Bronchial epithelial cell (primary cell): Measurements from ENCODE around the gene LZTFL1. TPM values are rescaled to one million over a fixed set of nuclear protein-coding genes. Genes with fewer than 3 reads are reported as not detected.
A peak's percentile ranks its signal among the peaks of the same experiment; 100 is the strongest.

Experiments
- DNase-seq: peaks from one replicate; pipeline ENCODE4 v3.0.0-alpha.2; 2010; ENCODE audit warnings: low read depth
- FAIRE-seq: peaks from 2 replicates; lab custom pipeline; 2011; peaks lifted over from hg19 to GRCh38; lab: Jason Lieb, UNC
- H3K27me3 ChIP-seq: 2 replicates; pipeline ENCODE4 v1.5.1; 2011; ENCODE audit warnings: low read length; ENCODE audit not compliant: control insufficient read depth, insufficient read depth
- H3K36me3 ChIP-seq: 2 replicates; pipeline ENCODE4 v1.5.1; 2011; ENCODE audit warnings: low read length; ENCODE audit not compliant: control insufficient read depth, insufficient read depth
- H3K4me3 ChIP-seq: 2 replicates; pipeline ENCODE4 v1.5.1; 2011; ENCODE audit warnings: mild to moderate bottlenecking, low read depth, low read length, control low read depth
- CTCF ChIP-seq: IDR thresholded peaks from 2 replicates; pipeline ENCODE4 v1.5.1; 2011; ENCODE audit warnings: mild to moderate bottlenecking, moderate library complexity, low read length, control low read depth, inconsistent platforms; ENCODE audit not compliant: insufficient read depth, severe bottlenecking
- total RNA-seq: library from RNA; depleted of rRNA; stranded (reverse); fragments of >200 nt; gene quantifications from 2 replicates; pipeline ENCODE4 v1.2.1, GENCODE V29; 2014

Gene LZTFL1
- total RNA-seq, 1 donor from 2014 or later = 7.1 TPM

- TF ChIP-seq CTCF = no peak
- Histone ChIP-seq H3K27me3 (peaks cover 9% of the 10 kb centered on the region), H3K4me3 (no peak overlapping the region), H3K36me3 (no peaks in the 10 kb centered on the region)
- no peak for DNase-seq
- FAIRE-seq = no peak
Observed at GRCh38 chr3:45781271-45781670, 60.6 kb downstream of the LZTFL1 start.

- FAIRE-seq (no peak), DNase-seq (no peak)
- TF ChIP-seq CTCF = no peak
- no peaks in the 10 kb centered on the region for H3K36me3 ChIP-seq
- H3K27me3 ChIP-seq = peaks cover 13% of the 10 kb centered on the region
- H3K4me3 ChIP-seq = no peak overlapping the region
Observed at GRCh38 chr3:45779746-45780735, 61.9 kb downstream of the LZTFL1 start.

- Histone ChIP-seq H3K36me3 (no peaks in the 10 kb centered on the region), H3K4me3 (no peak overlapping the region), H3K27me3 (peaks cover 16% of the 10 kb centered on the region)
- DNase-seq = no peak
- TF ChIP-seq CTCF = no peak
- peak; percentile 32 for FAIRE-seq
Observed at GRCh38 chr3:45778761-45779201, 63.1 kb downstream of the LZTFL1 start.

GRCh38 chr3:45777746-45778386 is 64.1 kb downstream of the LZTFL1 start:
- DNase-seq = no peak

GRCh38 chr3:45777111-45777745 is 64.7 kb downstream of the LZTFL1 start:
- Histone ChIP-seq H3K27me3 (peaks cover 17% of the 10 kb centered on the region), H3K4me3 (no peak overlapping the region), H3K36me3 (no peaks in the 10 kb centered on the region)
- FAIRE-seq = no peak
- no peak for TF ChIP-seq CTCF
- no peak for DNase-seq

More at GRCh38 chr3:45777746-45778386, 64.1 kb downstream of the LZTFL1 start:
- H3K4me3 ChIP-seq = no peak overlapping the region
- no peaks in the 10 kb centered on the region for H3K36me3 ChIP-seq
- no peak for FAIRE-seq
- peaks cover 16% of the 10 kb centered on the region for H3K27me3 ChIP-seq
- TF ChIP-seq CTCF = no peak
